ENCODE results near the gene WWOX.

Gene WWOX

DNA sequence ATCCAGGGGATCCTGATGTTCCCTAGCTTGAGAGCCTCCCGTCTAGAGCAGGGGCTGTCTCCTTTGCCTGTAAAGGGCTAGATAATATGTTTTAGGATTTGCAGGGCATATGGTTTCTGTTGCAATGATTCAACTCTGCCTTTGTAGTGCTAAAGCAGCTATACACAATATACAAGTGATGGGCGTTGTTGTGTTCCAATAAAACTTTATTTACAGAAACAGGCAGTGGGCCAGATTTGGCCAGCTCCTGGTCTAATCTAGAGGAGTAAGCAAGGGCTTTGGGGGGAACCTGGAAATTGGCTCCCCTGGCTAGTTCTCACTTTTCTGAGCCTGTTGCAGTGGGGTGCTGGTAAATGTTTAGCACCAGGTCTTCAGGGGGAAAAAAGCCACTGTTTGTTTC lies 13.8 kb downstream of the WWOX start:
- TF ChIP-seq POLR2AphosphoS5 (IDR thresholded peaks at IDR 0.05; ENCODE audit: low read depth, low read length) (no peak), FOXP2 (optimal IDR thresholded peaks at IDR 0.05; ENCODE audit: borderline replicate concordance, extremely low read depth, extremely low read length, insufficient read depth) (no peak), TAF1 (IDR thresholded peaks at IDR 0.05; ENCODE audit: borderline replicate concordance, insufficient read depth, low read length) (no peak), SIN3A (IDR thresholded peaks at IDR 0.05; ENCODE audit: borderline replicate concordance, insufficient read depth, low read length) (no peak), REST (IDR thresholded peaks at IDR 0.05; ENCODE audit: insufficient read depth in 1 of 2, low read depth in 2 of 2, low read length in 2 of 2) (no peak)

- no peak for TF ChIP-seq REST (IDR thresholded peaks at IDR 0.05; ENCODE audit: insufficient read depth in 1 of 2, low read depth in 2 of 2, low read length in 2 of 2)
- no peak for TF ChIP-seq SIN3A (IDR thresholded peaks at IDR 0.05; ENCODE audit: borderline replicate concordance, insufficient read depth, low read length)
- no peak for TF ChIP-seq FOXP2 (optimal IDR thresholded peaks at IDR 0.05; ENCODE audit: borderline replicate concordance, extremely low read depth, extremely low read length, insufficient read depth)
- no peak for TF ChIP-seq POLR2AphosphoS5 (IDR thresholded peaks at IDR 0.05; ENCODE audit: low read depth, low read length)
- no peak for TF ChIP-seq TAF1 (IDR thresholded peaks at IDR 0.05; ENCODE audit: borderline replicate concordance, insufficient read depth, low read length)
Observed at GRCh38 chr16:78115659-78116058, 16.2 kb downstream of the WWOX start.

GRCh38 chr16:78116946-78117345 lies 17.5 kb downstream of the WWOX start:
- no peak for TF ChIP-seq POLR2AphosphoS5 (IDR thresholded peaks at IDR 0.05; ENCODE audit: low read depth, low read length)
- TF ChIP-seq FOXP2 (optimal IDR thresholded peaks at IDR 0.05; ENCODE audit: borderline replicate concordance, extremely low read depth, extremely low read length, insufficient read depth) = no peak
- TF ChIP-seq SIN3A (IDR thresholded peaks at IDR 0.05; ENCODE audit: borderline replicate concordance, insufficient read depth, low read length) = no peak
- TF ChIP-seq REST (IDR thresholded peaks at IDR 0.05; ENCODE audit: insufficient read depth in 1 of 2, low read depth in 2 of 2, low read length in 2 of 2) = no peak
- TF ChIP-seq TAF1 (IDR thresholded peaks at IDR 0.05; ENCODE audit: borderline replicate concordance, insufficient read depth, low read length) = no peak

GRCh38 chr16:78117391-78117790 lies 17.9 kb downstream of the WWOX start:
- TF ChIP-seq FOXP2 (optimal IDR thresholded peaks at IDR 0.05; ENCODE audit: borderline replicate concordance, extremely low read depth, extremely low read length, insufficient read depth) = no peak
- no peak for TF ChIP-seq TAF1 (IDR thresholded peaks at IDR 0.05; ENCODE audit: borderline replicate concordance, insufficient read depth, low read length)
- TF ChIP-seq REST (IDR thresholded peaks at IDR 0.05; ENCODE audit: insufficient read depth in 1 of 2, low read depth in 2 of 2, low read length in 2 of 2) = no peak
- TF ChIP-seq SIN3A (IDR thresholded peaks at IDR 0.05; ENCODE audit: borderline replicate concordance, insufficient read depth, low read length) = no peak
- no peak for TF ChIP-seq POLR2AphosphoS5 (IDR thresholded peaks at IDR 0.05; ENCODE audit: low read depth, low read length)
